ENCODE measurements around the gene USP40. TPM values are rescaled to one million over a fixed set of nuclear protein-coding genes. Genes with fewer than 3 reads are reported as not detected.

The USP40 gene
- polyA plus RNA-seq, 3 donors: 4.0 to 13.5 (median 5.1) TPM

DNA sequence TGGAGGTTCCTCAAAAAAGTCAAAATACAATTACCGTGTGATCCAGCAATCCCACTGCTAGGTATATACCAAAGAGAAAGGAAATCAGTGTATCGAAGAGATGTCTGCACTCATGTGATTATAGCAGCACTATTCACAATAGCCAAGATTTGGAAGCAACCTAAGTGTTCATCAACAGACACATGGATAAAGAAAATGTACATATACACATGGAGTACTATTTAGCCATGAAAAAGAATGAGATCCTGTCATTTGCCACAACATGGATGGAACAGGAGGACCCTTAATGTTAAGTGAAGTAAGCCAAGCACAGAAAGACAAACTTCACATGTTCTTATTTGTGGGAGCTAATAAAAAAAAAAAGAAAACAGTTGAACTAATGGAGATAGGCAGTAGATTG is 133.6 kb downstream of the USP40 start:
- Histone ChIP-seq H3K4me1 (ENCODE audit: control insufficient read depth in 1 of 2, insufficient read depth in 2 of 2, low read length in 2 of 2) (peaks cover 3 to 7% of the 10 kb centered on the region in 2 donors), H3K27ac (ENCODE audit: low read depth in 1 of 2, low read length in 2 of 2) (no peak overlapping the region), H3K9me3 (replicated peaks in 1 of 2; ENCODE audit: control insufficient read depth in 1 of 2, insufficient read depth in 1 of 2, low read length in 2 of 2) (no peaks in the 10 kb centered on the region), H4K20me1 (ENCODE audit: insufficient read depth, low read length) (peaks cover 88% of the 10 kb centered on the region), H3K4me3 (replicated peaks in 1 of 3; ENCODE audit: low read depth in 2 of 3, low read length in 3 of 3) (no peak overlapping the region), H3K36me3 (replicated peaks in 1 of 2; ENCODE audit: control insufficient read depth in 1 of 2, insufficient read depth in 2 of 2, low read length in 2 of 2) (peaks cover 31 to 69% of the 10 kb centered on the region in 2 donors), H2AFZ (ENCODE audit: insufficient read depth, low read depth, low read length, poor library complexity, severe bottlenecking) (no peak overlapping the region), H3K27me3 (ENCODE audit: control insufficient read depth in 2 of 2, insufficient read depth in 2 of 2, low read length in 2 of 2) (no peaks in the 10 kb centered on the region), H3K4me2 (replicated peaks; ENCODE audit: extremely low read depth, low read length, poor library complexity, severe bottlenecking) (no peak overlapping the region), H3K9ac (ENCODE audit: insufficient read depth, low read length, poor library complexity, severe bottlenecking) (no peak overlapping the region), H3K79me2 (ENCODE audit: insufficient read depth, low read length) (peaks cover 49% of the 10 kb centered on the region)
- peaks cover 0 to 2% (median 0%) of the 10 kb centered on the region in 7 donors for H3K9me3 Mint-ChIP-seq
- no peak overlapping the region for H3K4me3 Mint-ChIP-seq
- WGBS (ENCODE audit: insufficient coverage): 100% methylated on average over 1 of the region's 2 CpGs
- H3K27ac Mint-ChIP-seq: peak overlapping the region in 2 of 7 donors; percentile 10 to 12
- peaks cover 14% of the 10 kb centered on the region for H3K4me1 Mint-ChIP-seq
- peaks cover 48 to 66% of the 10 kb centered on the region in 2 donors for H3K36me3 Mint-ChIP-seq
- TF ChIP-seq, protein P1, sequence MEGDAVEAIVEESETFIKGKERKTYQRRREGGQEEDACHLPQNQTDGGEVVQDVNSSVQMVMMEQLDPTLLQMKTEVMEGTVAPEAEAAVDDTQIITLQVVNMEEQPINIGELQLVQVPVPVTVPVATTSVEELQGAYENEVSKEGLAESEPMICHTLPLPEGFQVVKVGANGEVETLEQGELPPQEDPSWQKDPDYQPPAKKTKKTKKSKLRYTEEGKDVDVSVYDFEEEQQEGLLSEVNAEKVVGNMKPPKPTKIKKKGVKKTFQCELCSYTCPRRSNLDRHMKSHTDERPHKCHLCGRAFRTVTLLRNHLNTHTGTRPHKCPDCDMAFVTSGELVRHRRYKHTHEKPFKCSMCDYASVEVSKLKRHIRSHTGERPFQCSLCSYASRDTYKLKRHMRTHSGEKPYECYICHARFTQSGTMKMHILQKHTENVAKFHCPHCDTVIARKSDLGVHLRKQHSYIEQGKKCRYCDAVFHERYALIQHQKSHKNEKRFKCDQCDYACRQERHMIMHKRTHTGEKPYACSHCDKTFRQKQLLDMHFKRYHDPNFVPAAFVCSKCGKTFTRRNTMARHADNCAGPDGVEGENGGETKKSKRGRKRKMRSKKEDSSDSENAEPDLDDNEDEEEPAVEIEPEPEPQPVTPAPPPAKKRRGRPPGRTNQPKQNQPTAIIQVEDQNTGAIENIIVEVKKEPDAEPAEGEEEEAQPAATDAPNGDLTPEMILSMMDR (IDR thresholded peaks at IDR 0.05): no peak
- no peaks in the 10 kb centered on the region for H3K27me3 Mint-ChIP-seq (ENCODE audit: low read depth in 3 of 3)
- intact Hi-C loops (cut with micrococcal nuclease): no loop called here
- no peak for DNase-seq

DNA sequence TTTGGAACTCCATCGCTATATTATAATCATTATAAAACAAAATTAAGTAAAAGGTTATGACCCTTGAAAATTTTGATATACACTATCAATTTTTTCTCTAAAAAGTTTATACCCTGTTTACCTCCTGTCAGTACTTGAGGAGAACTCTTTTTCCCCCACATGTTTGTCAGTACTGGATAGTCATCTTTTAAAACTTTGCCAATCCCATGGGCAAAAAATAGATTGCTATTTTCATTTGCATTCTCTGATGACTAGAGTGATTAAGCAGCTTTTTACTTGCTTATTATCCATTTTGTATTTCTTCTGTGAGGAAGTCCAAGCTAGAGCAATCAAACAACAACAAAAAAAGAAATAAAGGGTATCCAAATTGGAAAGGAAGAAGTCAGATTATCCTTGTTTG is 135.9 kb downstream of the USP40 start:
- Histone ChIP-seq H3K36me3 (replicated peaks in 1 of 2; ENCODE audit: control insufficient read depth in 1 of 2, insufficient read depth in 2 of 2, low read length in 2 of 2) (peaks cover 9 to 69% of the 10 kb centered on the region in 2 donors), H3K4me2 (replicated peaks; ENCODE audit: extremely low read depth, low read length, poor library complexity, severe bottlenecking) (no peak overlapping the region), H3K27me3 (ENCODE audit: control insufficient read depth in 2 of 2, insufficient read depth in 2 of 2, low read length in 2 of 2) (no peaks in the 10 kb centered on the region), H3K27ac (ENCODE audit: low read depth in 1 of 2, low read length in 2 of 2) (no peak overlapping the region), H3K9me3 (replicated peaks in 1 of 2; ENCODE audit: control insufficient read depth in 1 of 2, insufficient read depth in 1 of 2, low read length in 2 of 2) (peaks cover 6 to 12% of the 10 kb centered on the region in 2 donors), H4K20me1 (ENCODE audit: insufficient read depth, low read length) (peaks cover 90% of the 10 kb centered on the region), H3K79me2 (ENCODE audit: insufficient read depth, low read length) (peaks cover 63% of the 10 kb centered on the region), H3K4me3 (replicated peaks in 1 of 3; ENCODE audit: low read depth in 2 of 3, low read length in 3 of 3) (no peak overlapping the region), H3K9ac (ENCODE audit: insufficient read depth, low read length, poor library complexity, severe bottlenecking) (no peak overlapping the region), H2AFZ (ENCODE audit: insufficient read depth, low read depth, low read length, poor library complexity, severe bottlenecking) (no peak overlapping the region), H3K4me1 (ENCODE audit: control insufficient read depth in 1 of 2, insufficient read depth in 2 of 2, low read length in 2 of 2) (peaks cover 3 to 7% of the 10 kb centered on the region in 2 donors)
- H3K36me3 Mint-ChIP-seq: peaks cover 42 to 62% of the 10 kb centered on the region in 2 donors
- WGBS (ENCODE audit: insufficient coverage): no CpG with 5 or more reads among the region's 1 CpG
- intact Hi-C loops (cut with micrococcal nuclease): no loop called here
- peaks cover 4 to 14% (median 8%) of the 10 kb centered on the region in 7 donors for H3K9me3 Mint-ChIP-seq
- H3K27ac Mint-ChIP-seq: no peak overlapping the region
- TF ChIP-seq, protein P1 (IDR thresholded peaks at IDR 0.05): no peak
- H3K4me1 Mint-ChIP-seq: peaks cover 18% of the 10 kb centered on the region
- H3K4me3 Mint-ChIP-seq: no peak overlapping the region
- H3K27me3 Mint-ChIP-seq (ENCODE audit: low read depth in 3 of 3): no peaks in the 10 kb centered on the region
- DNase-seq: no peak
